Measurements from ENCODE around the gene SEL1L2.

GRCh38 chr20:13928901-13929300, 61.5 kb downstream of the SEL1L2 start:
- TF ChIP-seq CTCF (IDR thresholded peaks at IDR 0.05) (no peak), POLR2A (IDR thresholded peaks at IDR 0.05) (no peak), EP300 (IDR thresholded peaks at IDR 0.05) (no peak)
